HG03066 (cell line): ENCODE measurements around the gene KCNQ1OT1.

ENCODE experiments used
- ATAC-seq: cut with Tn5 transposase; IDR thresholded peaks from one replicate; pipeline ENCODE4 v1.9.1; 2021; ENCODE audit warnings: low read depth; ENCODE audit not compliant: unreplicated experiment

KCNQ1OT1 gene

GRCh38 chr11:2625183-2625582 lies 74.6 kb downstream of the KCNQ1OT1 start:
- ATAC-seq = no peak

DNA sequence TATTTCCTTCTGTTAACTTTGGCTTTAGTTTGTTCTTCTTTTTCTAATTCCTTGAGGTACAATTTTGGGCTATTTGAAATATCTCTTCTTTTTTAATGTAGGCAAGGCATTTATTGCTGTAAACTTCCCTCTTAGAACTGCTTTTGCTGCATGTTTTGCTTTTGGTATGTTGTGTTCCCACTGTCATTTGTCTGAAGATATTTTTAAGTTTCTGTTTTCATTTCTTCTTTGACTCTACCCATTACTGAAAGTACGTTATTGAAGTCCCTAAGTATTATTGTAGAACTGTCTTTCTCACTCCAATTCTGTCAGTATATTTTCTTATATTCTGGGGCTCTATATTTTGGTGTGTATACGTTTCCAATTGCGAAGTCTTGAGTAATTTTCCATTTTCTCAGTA lies 77.9 kb downstream of the KCNQ1OT1 start:
- ATAC-seq = peak; percentile 58

- ATAC-seq = no peak
Observed at GRCh38 chr11:2612884-2613571, 86.8 kb downstream of the KCNQ1OT1 start.

- ATAC-seq = no peak
Observed at GRCh38 chr11:2609345-2609744, 90.4 kb downstream of the KCNQ1OT1 start.

DNA sequence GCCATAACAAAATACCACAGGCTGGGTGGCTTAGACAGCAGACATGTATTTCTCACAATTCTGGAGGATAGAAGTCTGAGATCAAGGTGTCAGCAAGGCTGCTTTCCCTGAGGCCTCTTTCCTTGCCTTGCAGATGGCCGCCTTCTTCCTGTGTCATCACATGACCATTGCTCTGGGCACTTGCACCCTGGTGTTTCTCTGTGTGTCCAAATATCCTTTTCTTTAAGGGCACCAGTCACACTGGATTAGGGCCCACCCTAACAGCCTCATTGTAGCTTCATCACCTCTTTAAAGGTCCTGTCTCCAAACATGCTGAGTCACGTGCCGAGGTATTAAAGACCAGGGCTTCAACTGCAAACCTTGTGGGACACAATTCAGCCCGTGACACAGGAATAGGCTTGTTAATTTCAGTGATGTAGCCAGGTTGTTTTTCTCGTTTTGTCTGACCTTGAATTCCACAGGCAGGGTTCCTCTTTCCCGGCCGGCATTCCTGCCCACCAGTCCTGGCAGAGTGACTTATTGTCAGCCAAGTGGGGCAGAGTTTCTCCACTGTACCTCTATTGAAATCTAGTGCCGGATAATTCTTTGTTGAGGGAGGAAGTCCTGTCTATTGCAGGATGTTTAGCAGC lies 100.1 kb downstream of the KCNQ1OT1 start:
- ATAC-seq = no peak

DNA sequence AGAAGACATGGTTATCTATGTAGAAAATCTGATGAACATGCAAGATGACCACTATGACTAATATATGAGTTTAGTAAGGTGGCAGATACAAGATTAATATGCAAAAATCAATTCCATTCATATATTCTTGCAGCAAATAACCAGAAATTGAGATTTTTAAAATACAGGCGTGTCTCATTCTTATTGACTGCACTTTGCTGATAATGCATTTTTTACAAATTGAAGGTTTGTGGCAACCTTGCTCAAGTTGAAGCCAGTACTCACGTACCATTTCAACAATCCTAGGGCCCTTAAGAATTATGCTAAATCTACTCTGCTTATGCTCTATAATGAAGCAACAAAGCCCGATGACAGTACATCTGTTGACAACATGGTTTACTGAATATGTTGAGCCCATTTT lies 104.6 kb downstream of the KCNQ1OT1 start:
- ATAC-seq = no peak

GRCh38 chr11:2594267-2594666 lies 105.5 kb downstream of the KCNQ1OT1 start:
- ATAC-seq = no peak

DNA sequence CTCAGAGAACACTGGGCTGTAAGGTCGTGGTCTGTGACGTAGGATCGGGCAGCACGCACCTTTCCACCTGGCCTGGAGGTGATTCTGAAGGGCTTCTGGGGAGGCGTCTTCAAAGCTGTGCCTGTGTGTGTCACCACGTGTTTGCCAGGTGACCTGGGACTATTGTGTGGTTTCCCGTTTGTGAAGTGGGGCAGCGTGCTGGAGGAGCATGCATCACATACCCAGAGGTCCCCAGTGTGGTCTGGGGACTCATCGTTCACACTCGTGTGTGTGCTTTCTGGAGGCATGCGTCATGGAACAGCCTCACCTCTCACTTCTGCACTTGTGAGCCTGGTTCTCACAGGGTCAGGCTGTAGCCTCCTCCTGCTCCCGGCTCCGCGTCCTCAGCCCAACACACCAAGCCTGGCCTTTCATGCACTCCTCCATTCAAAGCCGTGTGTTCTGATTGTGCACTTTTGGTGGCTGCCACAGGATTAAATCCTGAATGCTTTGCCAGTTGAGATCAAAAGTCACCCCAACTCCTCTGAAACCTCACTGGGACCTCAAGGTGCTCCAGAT lies 106.3 kb downstream of the KCNQ1OT1 start:
- ATAC-seq = no peak

GRCh38 chr11:2592559-2593392 lies 107.0 kb downstream of the KCNQ1OT1 start:
- no peak for ATAC-seq

DNA sequence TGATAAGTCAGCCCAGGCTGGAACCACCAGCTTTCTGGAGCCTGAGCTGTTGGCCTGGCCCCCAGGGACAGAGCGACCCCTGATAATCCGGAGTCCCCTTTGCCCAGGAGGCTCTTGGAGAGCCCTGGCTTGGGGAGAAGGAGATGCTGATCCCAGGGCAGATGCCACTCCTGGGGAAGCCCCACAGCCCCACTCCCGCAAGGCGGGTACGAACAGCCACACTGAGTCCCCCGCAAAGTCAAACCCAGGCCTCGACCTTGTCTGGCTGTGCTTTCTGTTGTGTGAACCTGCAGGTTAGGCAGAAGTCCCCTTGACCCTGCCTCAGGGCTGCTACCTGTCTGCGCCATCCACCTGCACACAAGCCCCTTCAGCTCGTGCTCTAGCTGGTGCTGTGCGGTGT lies 108.0 kb downstream of the KCNQ1OT1 start:
- no peak for ATAC-seq

DNA sequence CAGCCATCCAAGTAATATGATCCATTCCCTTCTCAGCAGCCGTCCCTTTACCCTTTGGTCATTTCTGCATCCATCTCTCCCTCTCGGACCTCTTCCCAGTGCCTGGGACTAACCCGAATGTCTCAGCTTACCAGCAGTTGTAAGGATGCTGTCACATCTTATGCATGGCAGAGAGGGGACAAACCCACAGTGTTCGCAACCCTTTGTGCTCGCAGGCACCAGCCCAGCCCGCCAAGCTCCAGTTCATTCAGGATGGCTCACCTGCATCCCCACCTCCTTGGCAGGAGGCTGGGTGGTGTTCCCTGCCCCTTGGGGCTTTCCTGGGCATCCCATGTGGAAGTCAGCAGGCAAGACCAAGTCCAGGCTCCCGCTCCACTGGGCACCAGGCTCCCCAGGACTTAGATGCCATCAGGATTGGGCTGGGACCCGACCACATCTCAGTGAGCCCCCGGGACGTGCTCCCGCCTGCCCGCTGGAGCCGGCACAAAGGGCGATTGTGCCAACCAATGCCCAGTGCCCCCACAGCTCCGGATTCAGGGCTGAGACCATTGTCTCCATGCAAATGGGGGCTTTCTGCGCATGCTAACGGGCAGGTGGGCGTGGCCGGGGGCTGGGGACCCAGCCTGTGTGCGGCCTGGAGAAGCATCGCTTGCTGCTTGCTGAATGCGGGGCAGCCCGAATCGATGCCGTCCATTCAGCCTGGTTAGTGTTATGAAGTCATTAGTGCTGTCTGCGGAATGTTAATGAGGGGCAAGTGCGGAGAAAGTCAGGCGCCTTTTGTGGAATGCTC lies 108.6 kb downstream of the KCNQ1OT1 start:
- ATAC-seq = no peak

- no peak for ATAC-seq
Observed at GRCh38 chr11:2590131-2590964, 109.4 kb downstream of the KCNQ1OT1 start.

- ATAC-seq = no peak
Observed at GRCh38 chr11:2589538-2589934, 110.3 kb downstream of the KCNQ1OT1 start.

DNA sequence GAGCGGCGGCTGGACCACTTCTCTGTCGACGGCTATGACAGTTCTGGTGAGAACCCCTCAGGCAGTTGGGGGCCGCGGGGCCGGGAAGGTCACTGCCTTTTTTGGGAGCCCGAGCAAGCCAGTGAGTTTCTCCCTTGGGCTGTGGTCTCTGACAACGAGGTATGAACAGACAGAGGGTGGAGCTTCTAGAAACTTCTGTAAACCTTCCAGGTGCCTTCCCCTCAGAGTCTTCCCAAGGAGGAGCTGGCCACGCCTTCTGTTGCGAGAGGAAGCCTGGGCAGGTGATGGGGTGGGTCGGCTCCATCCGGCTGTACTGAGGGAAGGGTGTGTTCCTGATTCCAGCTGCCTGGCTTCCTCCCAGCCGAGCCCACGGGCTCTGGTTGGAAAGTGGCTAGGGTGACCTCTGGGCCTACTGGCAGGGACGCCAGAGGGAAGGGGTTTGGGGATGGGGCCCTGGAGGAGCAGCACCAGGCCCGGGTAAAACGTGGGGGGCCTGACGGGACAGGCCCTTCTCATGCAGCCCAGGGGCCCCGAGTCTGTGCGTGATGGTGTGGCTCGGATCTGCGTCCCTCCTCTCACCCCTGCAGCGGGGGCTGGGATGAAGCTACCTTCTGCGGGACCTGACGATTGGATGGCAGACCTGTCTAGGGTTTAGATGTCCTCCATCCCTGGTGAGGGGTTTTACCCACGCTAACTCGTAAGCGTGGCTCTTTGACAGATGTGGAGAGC lies 110.8 kb downstream of the KCNQ1OT1 start:
- no peak for ATAC-seq

- no peak for ATAC-seq
Observed at GRCh38 chr11:2587976-2588748, 111.6 kb downstream of the KCNQ1OT1 start.

GRCh38 chr11:2587132-2587930 lies 112.5 kb downstream of the KCNQ1OT1 start:
- no peak for ATAC-seq

GRCh38 chr11:2586793-2587131 lies 113.0 kb downstream of the KCNQ1OT1 start:
- no peak for ATAC-seq
